ENCODE data around the gene MNT. TPM values are rescaled to one million over a fixed set of nuclear protein-coding genes. Genes with fewer than 3 reads are reported as not detected.

The MNT gene
- total RNA-seq, 6 donors from 2014 or later: 14.9 to 68.1 (median 38.6) TPM

DNA sequence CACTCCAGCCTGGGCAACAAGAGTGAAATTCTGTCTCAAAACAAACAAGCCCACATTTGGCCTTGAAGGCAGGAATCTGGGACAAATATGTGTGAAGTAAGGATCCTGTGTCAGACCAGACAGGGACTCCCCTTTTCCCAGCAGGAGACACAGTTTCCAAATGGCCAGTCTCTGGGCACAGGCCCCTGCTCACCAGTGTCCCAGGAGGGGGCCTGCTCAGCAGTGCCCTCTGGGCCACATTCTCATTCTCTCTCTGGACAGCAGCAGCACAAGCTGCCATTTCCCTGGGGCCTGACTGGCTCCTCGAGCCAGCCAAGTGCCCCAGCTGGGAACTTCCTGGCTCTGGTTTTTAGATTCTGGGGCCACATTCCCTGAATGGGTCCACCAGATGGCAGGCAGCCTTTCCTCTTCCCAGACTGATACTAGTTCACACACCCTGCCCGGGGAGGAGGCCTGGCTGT, 11.7 kb upstream of the MNT start:
- 50 to 87% methylated on average over 1 to 2 of the region's 2 CpGs for WGBS, 2 donors
- TF ChIP-seq POLR2AphosphoS5 (IDR thresholded peaks at IDR 0.05): no peak
- TF ChIP-seq POLR2A (IDR thresholded peaks at IDR 0.05): no peak
- no peak for TF ChIP-seq EP300 (IDR thresholded peaks at IDR 0.05)
- TF ChIP-seq, protein P1, sequence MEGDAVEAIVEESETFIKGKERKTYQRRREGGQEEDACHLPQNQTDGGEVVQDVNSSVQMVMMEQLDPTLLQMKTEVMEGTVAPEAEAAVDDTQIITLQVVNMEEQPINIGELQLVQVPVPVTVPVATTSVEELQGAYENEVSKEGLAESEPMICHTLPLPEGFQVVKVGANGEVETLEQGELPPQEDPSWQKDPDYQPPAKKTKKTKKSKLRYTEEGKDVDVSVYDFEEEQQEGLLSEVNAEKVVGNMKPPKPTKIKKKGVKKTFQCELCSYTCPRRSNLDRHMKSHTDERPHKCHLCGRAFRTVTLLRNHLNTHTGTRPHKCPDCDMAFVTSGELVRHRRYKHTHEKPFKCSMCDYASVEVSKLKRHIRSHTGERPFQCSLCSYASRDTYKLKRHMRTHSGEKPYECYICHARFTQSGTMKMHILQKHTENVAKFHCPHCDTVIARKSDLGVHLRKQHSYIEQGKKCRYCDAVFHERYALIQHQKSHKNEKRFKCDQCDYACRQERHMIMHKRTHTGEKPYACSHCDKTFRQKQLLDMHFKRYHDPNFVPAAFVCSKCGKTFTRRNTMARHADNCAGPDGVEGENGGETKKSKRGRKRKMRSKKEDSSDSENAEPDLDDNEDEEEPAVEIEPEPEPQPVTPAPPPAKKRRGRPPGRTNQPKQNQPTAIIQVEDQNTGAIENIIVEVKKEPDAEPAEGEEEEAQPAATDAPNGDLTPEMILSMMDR (IDR thresholded peaks at IDR 0.05): no peak
- H3K4me3 ChIP-seq: no peak overlapping the region
- peaks cover 0 to 16% (median 0%) of the 10 kb centered on the region in 4 donors for H3K36me3 ChIP-seq
- no peak for ATAC-seq (ENCODE audit: low FRiP score in 2 of 2)
- H3K27me3 ChIP-seq: no peaks in the 10 kb centered on the region
- no peaks in the 10 kb centered on the region for H3K9me3 ChIP-seq
- no peak for DNase-seq
- peaks cover 3 to 11% (median 5%) of the 10 kb centered on the region in 4 donors for H3K4me1 ChIP-seq
- H3K27ac ChIP-seq: peak overlapping the region in 2 of 4 donors; percentile 21 to 62

DNA sequence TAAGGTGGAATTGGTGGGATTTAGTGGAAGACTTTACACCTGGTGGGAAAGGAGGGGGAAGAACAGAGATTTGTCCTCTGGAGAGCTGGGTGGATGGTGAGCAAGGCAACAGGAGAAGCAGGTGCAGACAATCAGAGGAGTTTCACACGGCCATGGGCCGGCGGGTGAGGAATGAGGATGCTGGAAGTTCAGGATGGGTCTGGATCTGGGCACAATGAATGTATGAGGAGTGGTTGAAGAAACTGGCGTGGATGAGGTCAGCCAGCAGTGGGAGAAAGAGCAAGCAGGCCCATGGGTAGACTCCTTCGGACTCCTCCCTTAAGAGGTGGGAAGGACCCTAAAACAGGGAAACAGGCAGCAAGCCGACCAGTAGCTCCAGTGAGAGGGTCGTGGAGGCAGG, 10.1 kb upstream of the MNT start:
- Histone ChIP-seq H3K36me3 (peaks cover 0 to 13% (median 0%) of the 10 kb centered on the region in 4 donors), H3K9me3 (no peaks in the 10 kb centered on the region), H3K27ac (no peak overlapping the region), H3K4me1 (peaks cover 0 to 10% (median 5%) of the 10 kb centered on the region in 4 donors), H3K27me3 (no peaks in the 10 kb centered on the region), H3K4me3 (no peak overlapping the region)
- 89 to 95% methylated on average over 7 of the region's 7 CpGs for WGBS, 2 donors
- no peak for ATAC-seq (ENCODE audit: low FRiP score in 2 of 2)
- TF ChIP-seq POLR2A (IDR thresholded peaks at IDR 0.05) (no peak), EP300 (IDR thresholded peaks at IDR 0.05) (no peak), POLR2AphosphoS5 (IDR thresholded peaks at IDR 0.05) (no peak)
- TF ChIP-seq, protein P1 (IDR thresholded peaks at IDR 0.05): no peak
- DNase-seq: no peak

DNA sequence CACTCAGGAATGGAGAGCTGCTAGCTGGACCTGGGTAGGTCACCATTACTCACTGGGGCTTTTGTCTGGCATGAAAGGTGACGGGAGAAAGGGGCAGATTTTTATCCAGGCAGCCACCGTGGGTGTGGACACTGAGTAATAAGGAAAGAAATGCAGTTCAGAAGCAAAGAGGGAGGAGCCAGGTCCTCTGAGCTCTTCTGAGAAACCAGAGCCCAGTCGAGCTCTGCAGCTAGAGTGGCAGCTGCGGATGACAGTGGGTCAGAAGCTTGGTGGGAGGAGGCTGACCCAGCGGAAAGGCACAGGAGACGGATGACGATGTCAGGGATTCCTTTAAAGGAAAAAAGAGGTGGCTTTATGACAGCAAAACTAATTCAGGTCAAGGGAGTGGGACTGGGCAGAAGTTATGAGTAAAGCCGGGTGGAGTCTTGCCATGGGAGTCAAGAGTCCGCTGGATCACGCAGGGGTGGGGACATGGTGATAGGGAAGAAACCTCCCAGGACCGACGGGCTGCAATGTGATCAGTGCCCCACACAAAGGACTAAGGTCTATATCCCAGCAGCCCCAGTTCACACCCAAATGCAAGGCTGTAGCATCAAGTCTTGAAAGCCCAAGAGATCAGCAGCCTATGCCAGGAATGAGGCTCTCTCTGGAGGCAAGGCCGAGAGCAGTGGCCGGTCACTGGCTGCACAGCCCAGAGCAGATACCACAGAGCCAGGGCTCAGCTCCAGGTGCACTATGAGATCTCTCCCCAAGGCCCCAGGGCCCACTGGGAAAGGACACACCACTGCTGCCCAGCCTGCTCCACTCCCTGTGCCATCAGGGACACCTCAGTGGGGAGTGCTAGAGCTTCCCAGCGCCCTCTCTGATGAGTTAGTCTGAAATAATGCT, 6.3 kb upstream of the MNT start:
- Histone ChIP-seq H3K4me3 (no peak overlapping the region), H3K27ac (peak overlapping the region; percentile 40 to 67 (median 56)), H3K36me3 (no peaks in the 10 kb centered on the region), H3K4me1 (peaks cover 14 to 42% (median 24%) of the 10 kb centered on the region in 4 donors), H3K9me3 (no peaks in the 10 kb centered on the region), H3K27me3 (no peaks in the 10 kb centered on the region)
- peak; percentile 27 to 83 for ATAC-seq (ENCODE audit: low FRiP score in 2 of 2)
- no peak for TF ChIP-seq EP300 (IDR thresholded peaks at IDR 0.05)
- TF ChIP-seq POLR2AphosphoS5 (IDR thresholded peaks at IDR 0.05): no peak
- TF ChIP-seq, protein P1 (IDR thresholded peaks at IDR 0.05): no peak
- TF ChIP-seq POLR2A (IDR thresholded peaks at IDR 0.05): no peak
- no peak for DNase-seq
- WGBS, 2 donors: 74 to 75% methylated on average over 13 to 15 of the region's 15 CpGs

DNA sequence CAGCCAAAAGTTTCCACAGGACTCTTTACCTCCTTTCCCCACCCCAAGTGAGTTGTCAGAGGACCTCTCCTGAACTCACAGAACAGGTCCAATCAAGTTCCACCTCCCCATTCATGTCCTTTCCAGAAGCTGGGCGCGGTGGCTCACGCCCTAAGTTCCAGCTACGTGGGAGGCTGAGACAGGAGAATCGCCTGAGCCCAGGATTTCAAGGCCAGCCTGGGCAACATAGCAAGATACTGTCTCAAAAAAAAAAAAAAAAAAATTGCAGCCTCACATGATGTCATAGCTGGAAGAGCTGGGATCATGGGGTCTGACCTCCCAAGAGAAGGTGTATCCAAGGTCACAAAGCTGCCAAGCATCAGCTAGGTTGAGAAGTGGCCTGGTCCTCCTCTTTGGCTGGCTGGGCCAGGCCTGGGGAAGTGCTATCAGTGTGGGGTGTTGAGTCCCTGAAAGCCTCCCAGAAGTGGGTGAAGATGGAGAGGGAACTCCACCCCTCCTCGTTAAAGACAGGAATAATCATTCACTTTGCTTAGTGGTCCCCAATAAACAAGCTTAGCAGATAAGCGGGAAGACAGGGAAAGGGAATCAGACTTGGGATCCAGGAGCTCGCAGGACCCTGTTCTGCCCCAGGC, 5.5 kb upstream of the MNT start:
- TF ChIP-seq POLR2A (IDR thresholded peaks at IDR 0.05) (no peak), POLR2AphosphoS5 (IDR thresholded peaks at IDR 0.05) (no peak), EP300 (IDR thresholded peaks at IDR 0.05) (no peak)
- TF ChIP-seq, protein P1 (IDR thresholded peaks at IDR 0.05): no peak
- no peak for ATAC-seq (ENCODE audit: low FRiP score in 2 of 2)
- Histone ChIP-seq H3K4me3 (no peak overlapping the region), H3K27ac (peak overlapping the region; percentile 40 to 67 (median 56)), H3K9me3 (no peaks in the 10 kb centered on the region), H3K36me3 (no peaks in the 10 kb centered on the region), H3K27me3 (peaks cover 0 to 1% (median 0%) of the 10 kb centered on the region in 4 donors), H3K4me1 (peaks cover 14 to 42% (median 24%) of the 10 kb centered on the region in 4 donors)
- WGBS, 2 donors: 80 to 89% methylated on average over 8 of the region's 8 CpGs
- DNase-seq: no peak
